Peyer's patch (tissue), 4 donors: Measurements from ENCODE around the gene PRELID3B.

ENCODE experiments used
- CTCF ChIP-seq, 6 experiments: fragments of 450-650 bp in 4 of 6; fragments of 200-600 bp in 2 of 6; sonication (generic) in 1 of 6; IDR thresholded peaks; one replicate each; pipeline ENCODE4 v1.5.1; 2017 to 2019; ENCODE audit warnings: antibody characterized with exemption in 6 of 6, mild to moderate bottlenecking in 3 of 6, moderate library complexity in 1 of 6
- POLR2A ChIP-seq, 2 donors: fragments of 450-650 bp; IDR thresholded peaks; one replicate each; pipeline ENCODE4 v1.5.1; 2017; ENCODE audit warnings: antibody characterized with exemption in 2 of 2, mild to moderate bottlenecking in 2 of 2, moderate library complexity in 2 of 2

- TF ChIP-seq CTCF (IDR thresholded peaks at IDR 0.05) (no peak), POLR2A (IDR thresholded peaks at IDR 0.05) (no peak)
These were observed 46.9 kb downstream of the PRELID3B start for GRCh38 chr20:58995461-58996225.
